Posterior vena cava (tissue), 2 donors: ENCODE measurements around the gene HAUS6. TPM values are rescaled to one million over a fixed set of nuclear protein-coding genes. Genes with fewer than 3 reads are reported as not detected.
"Not testable (repeated sequence)": the region's sequence is repeated elsewhere in the genome, so short reads cannot be mapped to it uniquely, and the experiment has no call there.

Source experiments
- DNase-seq: peaks from one replicate; pipeline ENCODE4 v3.0.0-alpha.2; 2020; ENCODE audit warnings: low spot score
- intact Hi-C, 2 donors: fragments of 100-400 bp; cut with DNase I; formaldehyde crosslinking; loops; one replicate each; pipeline versions ENCODE4 v1.14.1 to v1.14.2; 2022 to 2023
- long read RNA-seq, 2 donors: library from polyadenylated mRNA; unstranded; transcript quantifications; one replicate each; pipeline ENCODE4 v2.0.0, GENCODE V29; 2020 to 2021
- total RNA-seq, 2 donors: library from RNA; stranded (reverse); fragmentation: NEBNext Ultra II Directional; extraction: Animal tissue kit (Norgen Biotek cat#: 25700); gene quantifications; one replicate each; pipeline ENCODE4 v1.2.1, GENCODE V29; 2021
- donor health status: DM: yes; HTN: yes; CAD: no.
- donor health status: DM: yes; HTN: yes; CAD: no.

The HAUS6 gene
- total RNA-seq: 10 to 100 TPM in 1 of 2 donors, 1 to 10 TPM in 1; 9.8 to 10.5 TPM
- long read RNA-seq, donor 1, partial matches to known transcripts: 1 of 1 reads
- long read RNA-seq, donor 1, other reads (novel, unspliced or antisense): 0 of 1 reads
- long read RNA-seq, donor 2, partial matches to known transcripts: 15 of 17 reads
- long read RNA-seq, donor 2, other reads (novel, unspliced or antisense): 2 of 17 reads

GRCh38 chr9:19102631-19103345, at the start of gene HAUS6:
TSS of gene HAUS6 (minus strand) at chr9:19102904. CDS start at chr9:19102651, 253 bp downstream.
- peak; percentile 99 for DNase-seq
- intact Hi-C loops: loop anchor here in 1 of 2 donors (5.0 to 10.0 kb wide), 2 partner anchors 48 to 70 kb away; no protein-coding TSS in a partner anchor

- DNase-seq, intact Hi-C loops: not testable (repeated sequence)
Observed at GRCh38 chr9:19152160-19152498, 49.4 kb upstream of the HAUS6 start.

GRCh38 chr9:19151425-19152159, 48.9 kb upstream of the HAUS6 start:
- intact Hi-C loops: no loop called here
- no peak for DNase-seq

GRCh38 chr9:19149230-19149629, 46.5 kb upstream of the HAUS6 start:
- intact Hi-C loops: no loop called here
- no peak for DNase-seq

- intact Hi-C loops: no loop called here
- no peak for DNase-seq
Observed at GRCh38 chr9:19148187-19148586, 45.5 kb upstream of the HAUS6 start.

- no peak for DNase-seq
- intact Hi-C loops: no loop called here
Observed at GRCh38 chr9:19146441-19147024, 43.8 kb upstream of the HAUS6 start.

- intact Hi-C loops: no loop called here
Observed at GRCh38 chr9:19145881-19146280, 43.2 kb upstream of the HAUS6 start.

GRCh38 chr9:19140259-19140658, 37.6 kb upstream of the HAUS6 start:
- intact Hi-C loops: no loop called here

More at GRCh38 chr9:19145881-19146280, 43.2 kb upstream of the HAUS6 start:
- no peak for DNase-seq

GRCh38 chr9:19138084-19138483, 35.4 kb upstream of the HAUS6 start:
- intact Hi-C loops: no loop called here
- DNase-seq: no peak

More at GRCh38 chr9:19140259-19140658, 37.6 kb upstream of the HAUS6 start:
- no peak for DNase-seq

- intact Hi-C loops: no loop called here
- no peak for DNase-seq
Observed at GRCh38 chr9:19137282-19137681, 34.6 kb upstream of the HAUS6 start.

- no peak for DNase-seq
- intact Hi-C loops: no loop called here
Observed at GRCh38 chr9:19136129-19136528, 33.4 kb upstream of the HAUS6 start.

- DNase-seq: no peak
- intact Hi-C loops: no loop called here
Observed at GRCh38 chr9:19133549-19134345, 31.0 kb upstream of the HAUS6 start.

GRCh38 chr9:19130436-19130835, 27.7 kb upstream of the HAUS6 start:
- DNase-seq: no peak
- intact Hi-C loops: no loop called here

- intact Hi-C loops: loop anchor here in 1 of 2 donors (5.0 kb wide), 1 partner anchor 34 kb away; no protein-coding TSS in a partner anchor
- DNase-seq: peak; percentile 86
Observed at GRCh38 chr9:19127871-19128500, 25.3 kb upstream of the HAUS6 start.

- intact Hi-C loops: no loop called here
- no peak for DNase-seq
Observed at GRCh38 chr9:19124430-19124793, 21.7 kb upstream of the HAUS6 start.

GRCh38 chr9:19122490-19123042, 19.9 kb upstream of the HAUS6 start:
- intact Hi-C loops: no loop called here
- no peak for DNase-seq

GRCh38 chr9:19120877-19121276, 18.2 kb upstream of the HAUS6 start:
- intact Hi-C loops: no loop called here
- DNase-seq: no peak

GRCh38 chr9:19119801-19120440, 17.2 kb upstream of the HAUS6 start:
- no peak for DNase-seq
- intact Hi-C loops: no loop called here
